Fibroblast of mammary gland (primary cell): ENCODE measurements around the gene CSNK1D.

Source experiments
- DNase-seq: peaks from one replicate; pipeline ENCODE4 v3.0.0-alpha.2; 2010; ENCODE audit warnings: low read depth
- H3K4me3 ChIP-seq: 2 replicates; pipeline ENCODE4 v1.5.1; 2011; ENCODE audit warnings: low read depth, mild to moderate bottlenecking, low read length, moderate library complexity; ENCODE audit not compliant: control insufficient read depth
- TF ChIP-seq, protein P1 (sequence below): conservative IDR thresholded peaks from 2 replicates; pipeline ENCODE4 v1.5.1; 2011; ENCODE audit warnings: low read depth, low read length, inconsistent platforms; ENCODE audit not compliant: control insufficient read depth, insufficient read depth

The CSNK1D gene

GRCh38 chr17:82225368-82226029 lies 48.0 kb downstream of the CSNK1D start:
- TF ChIP-seq, protein P1, sequence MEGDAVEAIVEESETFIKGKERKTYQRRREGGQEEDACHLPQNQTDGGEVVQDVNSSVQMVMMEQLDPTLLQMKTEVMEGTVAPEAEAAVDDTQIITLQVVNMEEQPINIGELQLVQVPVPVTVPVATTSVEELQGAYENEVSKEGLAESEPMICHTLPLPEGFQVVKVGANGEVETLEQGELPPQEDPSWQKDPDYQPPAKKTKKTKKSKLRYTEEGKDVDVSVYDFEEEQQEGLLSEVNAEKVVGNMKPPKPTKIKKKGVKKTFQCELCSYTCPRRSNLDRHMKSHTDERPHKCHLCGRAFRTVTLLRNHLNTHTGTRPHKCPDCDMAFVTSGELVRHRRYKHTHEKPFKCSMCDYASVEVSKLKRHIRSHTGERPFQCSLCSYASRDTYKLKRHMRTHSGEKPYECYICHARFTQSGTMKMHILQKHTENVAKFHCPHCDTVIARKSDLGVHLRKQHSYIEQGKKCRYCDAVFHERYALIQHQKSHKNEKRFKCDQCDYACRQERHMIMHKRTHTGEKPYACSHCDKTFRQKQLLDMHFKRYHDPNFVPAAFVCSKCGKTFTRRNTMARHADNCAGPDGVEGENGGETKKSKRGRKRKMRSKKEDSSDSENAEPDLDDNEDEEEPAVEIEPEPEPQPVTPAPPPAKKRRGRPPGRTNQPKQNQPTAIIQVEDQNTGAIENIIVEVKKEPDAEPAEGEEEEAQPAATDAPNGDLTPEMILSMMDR, result no peak
- DNase-seq, result no peak
- no peak overlapping the region for H3K4me3 ChIP-seq

GRCh38 chr17:82224666-82225065 lies 48.8 kb downstream of the CSNK1D start:
- TF ChIP-seq, protein P1, result no peak
- DNase-seq, result no peak
- no peak overlapping the region for H3K4me3 ChIP-seq

- no peak for DNase-seq
- no peak overlapping the region for H3K4me3 ChIP-seq
- TF ChIP-seq, protein P1, result no peak
Measured at GRCh38 chr17:82223517-82223916, 50.0 kb downstream of the CSNK1D start.

DNA sequence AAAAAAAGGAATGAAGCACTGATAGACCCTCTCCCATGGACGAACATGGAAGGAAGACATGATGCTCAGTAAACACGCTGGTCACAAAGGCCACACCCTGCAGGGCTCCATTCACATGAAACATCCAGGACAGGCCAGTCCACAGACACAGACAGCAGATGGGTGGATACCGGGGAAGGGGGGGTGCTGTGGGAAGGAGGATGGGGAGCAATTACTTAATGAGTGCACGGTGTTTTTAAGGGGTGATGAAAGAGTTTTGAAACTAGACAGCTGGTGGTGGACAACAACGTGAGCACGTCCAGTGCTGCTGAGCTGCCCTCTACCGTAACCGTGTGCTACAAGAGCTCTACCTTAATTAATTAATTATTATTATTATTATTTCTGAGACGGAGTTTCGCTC lies 50.7 kb downstream of the CSNK1D start:
- DNase-seq, result no peak
- TF ChIP-seq, protein P1, result no peak
- H3K4me3 ChIP-seq, result no peak overlapping the region

GRCh38 chr17:82221341-82221902 lies 52.1 kb downstream of the CSNK1D start:
- H3K4me3 ChIP-seq, result no peak overlapping the region
- no peak for DNase-seq
- TF ChIP-seq, protein P1, result no peak

GRCh38 chr17:82219753-82220709 lies 53.5 kb downstream of the CSNK1D start:
- no peak overlapping the region for H3K4me3 ChIP-seq
- no peak for DNase-seq
- TF ChIP-seq, protein P1, result no peak
